MM.1S (cell line): ENCODE results near the gene PDE2A.

Experiments
- CTCF ChIP-seq: fragments of 300-600 bp; sonication (generic); IDR thresholded peaks from 2 replicates; pipeline ENCODE4 v1.5.1; 2016; ENCODE audit warnings: antibody characterized with exemption, low read length, mixed read lengths
- EZH2 ChIP-seq: fragments of 300-600 bp; sonication (generic); optimal IDR thresholded peaks from 2 replicates; pipeline ENCODE3; 2017; ENCODE audit warnings: low read depth, mild to moderate bottlenecking, antibody characterized with exemption, low read length, mixed read lengths
- EZH2phosphoT487 ChIP-seq: fragments of 300-600 bp; sonication (generic); IDR thresholded peaks from 2 replicates; pipeline ENCODE4 v1.6.1; 2018; ENCODE audit warnings: antibody characterized with exemption, low read length

GRCh38 chr11:72584939-72585597, 89.2 kb downstream of the PDE2A start:
- TF ChIP-seq CTCF = no peak
- TF ChIP-seq EZH2 = no peak
- no peak for TF ChIP-seq EZH2phosphoT487
